Endothelial cell of umbilical vein (primary cell): ENCODE results near the gene APBA2. TPM values are rescaled to one million over a fixed set of nuclear protein-coding genes. Genes with fewer than 3 reads are reported as not detected.

Experiments used
- BruUV-seq: library from RNA; stranded (reverse); fragments of 400-500 nt; replicated peaks from 2 replicates; lab custom pipeline; 2021; lab: Mats Ljungman, UMichigan
- CTCF ChIA-PET: fragments of 300-600, 350-600 bp; sonication (Branson Sonifier 250); formaldehyde crosslinking; loops from one replicate; lab custom pipeline; 2021; ENCODE audit warnings: antibody characterized with exemption, inconsistent platforms; lab: Charles Lee
- POLR2A ChIA-PET: fragments of 300-600, 350-600 bp; sonication (Branson Sonifier 250); formaldehyde crosslinking; loops from one replicate; lab custom pipeline; 2021; ENCODE audit warnings: antibody characterized with exemption, inconsistent platforms; lab: Charles Lee
- DNase-seq: peaks from one replicate; pipeline ENCODE4 v3.0.0-alpha.2; 2011; ENCODE audit warnings: low read depth, low spot score
- FAIRE-seq: peaks from 2 replicates; lab custom pipeline; 2011; peaks lifted over from hg19 to GRCh38; lab: Jason Lieb, UNC
- H2AFZ ChIP-seq: 2 replicates; pipeline ENCODE4 v1.6.0; 2012; ENCODE audit warnings: low read depth, low read length, control low read depth, inconsistent platforms
- H3K27ac ChIP-seq: 2 replicates; pipeline ENCODE4 v1.5.1; 2011; ENCODE audit warnings: low read depth, mild to moderate bottlenecking, control low read depth, low read length, moderate library complexity; ENCODE audit not compliant: insufficient read depth
- H3K27me3 ChIP-seq, 2 experiments: 2 replicates each; pipeline versions ENCODE4 v1.6.0 to v1.6.1; 2011; ENCODE audit warnings: low read length in 2 of 2, mixed read lengths in 1 of 2; ENCODE audit not compliant: control insufficient read depth in 2 of 2, insufficient read depth in 2 of 2
- H3K36me3 ChIP-seq, 2 experiments: 2 replicates in 1 of 2; 3 replicates in 1 of 2; pipeline ENCODE4 v1.5.1; 2011; ENCODE audit warnings: low read length in 2 of 2, mild to moderate bottlenecking in 1 of 2, moderate library complexity in 1 of 2; ENCODE audit not compliant: control insufficient read depth in 2 of 2, insufficient read depth in 2 of 2; ENCODE audit errors: extremely low read depth in 1 of 2
- H3K4me1 ChIP-seq: 3 replicates; pipeline ENCODE4 v1.5.1; 2011; ENCODE audit warnings: mild to moderate bottlenecking, low read length; ENCODE audit not compliant: control insufficient read depth, insufficient read depth; ENCODE audit errors: extremely low read depth
- H3K4me2 ChIP-seq: 2 replicates; pipeline ENCODE4 v1.6.1; 2011; ENCODE audit warnings: low read length, control low read depth, mixed read lengths; ENCODE audit not compliant: insufficient read depth
- H3K4me3 ChIP-seq, 3 experiments: fragments of 200-600 bp in 1 of 3; sonication (generic), shearing (Covaris generic) in 1 of 3; replicated peaks in 1 of 3; 2 replicates each; pipeline ENCODE4 v1.5.1; 2011 to 2016; ENCODE audit warnings: control low read depth in 3 of 3, low read length in 3 of 3, mild to moderate bottlenecking in 2 of 3, inconsistent platforms in 1 of 3, low read depth in 1 of 3, moderate library complexity in 1 of 3; ENCODE audit not compliant: insufficient read depth in 1 of 3
- H3K79me2 ChIP-seq: 2 replicates; pipeline ENCODE4 v1.6.0; 2012; ENCODE audit warnings: low read length, inconsistent platforms; ENCODE audit not compliant: control insufficient read depth, insufficient read depth
- H3K9ac ChIP-seq: replicated peaks from 2 replicates; pipeline ENCODE3; 2011; ENCODE audit warnings: low read length, control low read depth; ENCODE audit not compliant: insufficient read depth; ENCODE audit errors: extremely low read depth
- H3K9me1 ChIP-seq: replicated peaks from 3 replicates; pipeline ENCODE4 v1.6.0; 2011; ENCODE audit warnings: mild to moderate bottlenecking, low read length; ENCODE audit not compliant: control insufficient read depth, insufficient read depth; ENCODE audit errors: extremely low read depth
- H3K9me3 ChIP-seq: replicated peaks from 2 replicates; pipeline ENCODE4 v1.5.1; 2012; ENCODE audit warnings: low read length, inconsistent platforms; ENCODE audit not compliant: control insufficient read depth, insufficient read depth
- H4K20me1 ChIP-seq: replicated peaks from 2 replicates; pipeline ENCODE3; 2011; ENCODE audit warnings: mild to moderate bottlenecking, low read length; ENCODE audit not compliant: control insufficient read depth, insufficient read depth; ENCODE audit errors: extremely low read depth
- CTCF ChIP-seq, 2 donors: IDR thresholded peaks; 1 replicate in 1 of 2; 2 replicates in 1 of 2; pipeline ENCODE4 v1.5.1; 2011; ENCODE audit warnings: low read length in 2 of 2, mild to moderate bottlenecking in 2 of 2, moderate library complexity in 2 of 2, control low read depth in 1 of 2, inconsistent platforms in 1 of 2, low read depth in 1 of 2; ENCODE audit not compliant: insufficient read depth in 1 of 2; ENCODE audit errors: extremely low read depth in 1 of 2
- EZH2 ChIP-seq: IDR thresholded peaks from 2 replicates; pipeline ENCODE4 v1.6.1; 2012; ENCODE audit warnings: borderline replicate concordance, low read depth, mild to moderate bottlenecking, moderate library complexity, low read length, inconsistent platforms; ENCODE audit not compliant: severe bottlenecking
- FOS ChIP-seq: IDR thresholded peaks from 2 replicates; pipeline ENCODE4 v1.6.1; 2011; ENCODE audit warnings: mild to moderate bottlenecking, low read length, moderate library complexity, borderline replicate concordance; ENCODE audit not compliant: insufficient read depth
- GATA2 ChIP-seq: IDR thresholded peaks from 2 replicates; pipeline ENCODE4 v1.7.0; 2011; ENCODE audit warnings: low read depth, mild to moderate bottlenecking, moderate library complexity, mixed read lengths, low read length; ENCODE audit not compliant: insufficient read length, insufficient read depth
- JUN ChIP-seq: IDR thresholded peaks from 2 replicates; pipeline ENCODE4 v1.6.1; 2011; ENCODE audit warnings: borderline replicate concordance, low read depth; ENCODE audit not compliant: insufficient read length, insufficient read depth
- MAX ChIP-seq: IDR thresholded peaks from 2 replicates; pipeline ENCODE4 v1.6.1; 2011; ENCODE audit not compliant: insufficient read depth, insufficient read length
- MYC ChIP-seq: IDR thresholded peaks from one replicate; pipeline ENCODE4 v1.6.1; 2011; ENCODE audit warnings: mild to moderate bottlenecking, low read depth, low read length
- POLR2A ChIP-seq: IDR thresholded peaks from 2 replicates; pipeline ENCODE4 v1.6.1; 2012; ENCODE audit warnings: low read depth, mild to moderate bottlenecking, control low read depth, low read length
- POLR2AphosphoS5 ChIP-seq: IDR thresholded peaks from 2 replicates; pipeline ENCODE4 v1.6.1; 2012; ENCODE audit warnings: low read depth, mild to moderate bottlenecking, control low read depth, low read length, moderate library complexity; ENCODE audit not compliant: insufficient read depth
- dilution Hi-C: fragments of 300-500 bp; cut with MboI; formaldehyde crosslinking; loops from one replicate; pipeline ENCODE4 v1.15.0; 2019; ENCODE audit warnings: low sequenced_read_pairs; ENCODE audit not compliant: extremely low pct_ligation_motif_present
- intact Hi-C: fragments of 100-400 bp; cut with micrococcal nuclease; formaldehyde crosslinking; loops from one replicate; pipeline ENCODE4 v1.10.0; 2022
- polyA plus RNA-seq, 4 experiments: library from polyadenylated mRNA; depleted of rRNA in 3 of 4; stranded (reverse) in 3 of 4; unstranded in 1 of 4; fragments of >200 nt; gene quantifications; 2 replicates each; pipeline versions ENCODE4 v1.2.1 to v1.2.3, GENCODE V29; 2011 to 2012; ENCODE audit warnings: missing spikeins in 1 of 4
- total RNA-seq: library from RNA; stranded (reverse); gene quantifications from 2 replicates; pipeline ENCODE4 v1.2.3, GENCODE V29; 2021

APBA2 gene
- total and polyA plus RNA-seq, 2 donors (not counting 3 experiments of a cell fraction or from before 2014, with no cell fraction given), result 5.7 to 11.1 TPM

DNA sequence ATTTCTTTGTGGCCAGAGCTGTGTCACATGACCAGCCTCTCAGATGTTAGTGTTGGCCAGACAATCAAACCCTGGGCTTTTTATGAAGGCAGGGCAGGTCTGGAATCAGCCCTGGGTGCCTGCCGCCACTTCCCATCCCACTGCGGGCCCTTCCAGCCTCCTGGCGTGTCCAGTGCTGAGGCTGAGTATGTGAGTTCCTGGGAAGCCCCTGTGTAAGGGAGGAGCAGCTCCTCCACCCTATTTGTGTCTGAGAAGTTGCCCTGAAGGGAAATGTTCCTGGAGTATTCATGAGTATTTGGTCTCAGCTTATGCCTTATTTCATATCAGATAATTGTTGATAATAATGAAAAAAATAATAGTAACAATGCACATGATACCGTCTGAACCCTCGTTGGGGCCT is 193.7 kb downstream of the APBA2 start:
- ChIA-PET CTCF (interaction anchor here (4.7 kb wide), 1 partner anchor 11 kb away, joined by 23 read pairs; no protein-coding TSS in a partner anchor), POLR2A (no interaction called here)
- dilution Hi-C loops, result no loop called here
- H3K4me1 ChIP-seq, result no peaks in the 10 kb centered on the region
- H3K9me3 ChIP-seq, result no peaks in the 10 kb centered on the region
- no peak overlapping the region for H3K4me2 ChIP-seq
- FAIRE-seq, result no peak
- no peaks in the 10 kb centered on the region for H3K79me2 ChIP-seq
- H3K4me3 ChIP-seq, result no peak overlapping the region
- H3K27me3 ChIP-seq, result no peaks in the 10 kb centered on the region
- no peaks in the 10 kb centered on the region for H3K36me3 ChIP-seq
- intact Hi-C loops, result loop anchor here (10.0 kb wide), 1 partner anchor 65 kb away; no protein-coding TSS in a partner anchor
- no peak overlapping the region for H3K9ac ChIP-seq
- H4K20me1 ChIP-seq, result no peaks in the 10 kb centered on the region
- no TSS peak for BruUV-seq
- no peak for TF ChIP-seq CTCF (IDR thresholded peaks at IDR 0.05; ENCODE audit: extremely low read depth in 1 of 2, insufficient read depth in 1 of 2, low read depth in 1 of 2, low read length in 2 of 2)
- TF ChIP-seq GATA2, result no peak
- no peak for TF ChIP-seq FOS
- no peak for TF ChIP-seq EZH2
- no peak for TF ChIP-seq MYC
- TF ChIP-seq JUN, result no peak
- TF ChIP-seq MAX, result no peak
- no peak for TF ChIP-seq POLR2A
- TF ChIP-seq POLR2AphosphoS5, result no peak
- H3K27ac ChIP-seq, result no peak overlapping the region
- no peaks in the 10 kb centered on the region for H3K9me1 ChIP-seq
- DNase-seq, result no peak
- H2AFZ ChIP-seq, result no peak overlapping the region
